ENCODE data around the gene TMEM69.
"Not testable (repeated sequence)": the region's sequence is repeated elsewhere in the genome, so short reads cannot be mapped to it uniquely, and the experiment has no call there.

The TMEM69 gene

GRCh38 chr1:45679123-45679522 is 8.9 kb upstream of the TMEM69 start:
- no peak for DNase-seq

- no peak for DNase-seq
Measured at GRCh38 chr1:45682942-45683341, 5.0 kb upstream of the TMEM69 start.

GRCh38 chr1:45684402-45684801 is 3.6 kb upstream of the TMEM69 start:
- DNase-seq = no peak

GRCh38 chr1:45685308-45686014 is 2.5 kb upstream of the TMEM69 start:
- no peak for DNase-seq

GRCh38 chr1:45686015-45686287 is 2.0 kb upstream of the TMEM69 start:
- DNase-seq = no peak

GRCh38 chr1:45686288-45687013 is 1.5 kb upstream of the TMEM69 start, which contains the start of gene GPBP1L1:
TSS of gene GPBP1L1 (minus strand) at chr1:45686533. CDS start at chr1:45659087, 27,446 bp downstream.
- peak; percentile 91 for DNase-seq

GRCh38 chr1:45687014-45687753 is 797 bp upstream of the TMEM69 start:
- peak; percentile 98 for DNase-seq

GRCh38 chr1:45693811-45694210 is 5.8 kb downstream of the TMEM69 start:
- not testable (repeated sequence) for DNase-seq

- DNase-seq = no peak
Measured at GRCh38 chr1:45694823-45695222, 6.8 kb downstream of the TMEM69 start.

GRCh38 chr1:45704637-45705036 is 16.7 kb downstream of the TMEM69 start:
- no peak for DNase-seq

GRCh38 chr1:45713711-45714110 is 25.7 kb downstream of the TMEM69 start:
- DNase-seq = no peak

GRCh38 chr1:45716700-45717099 is 28.7 kb downstream of the TMEM69 start:
- DNase-seq = no peak

GRCh38 chr1:45717386-45717785 is 29.4 kb downstream of the TMEM69 start:
- not testable (repeated sequence) for DNase-seq

GRCh38 chr1:45718289-45718688 is 30.3 kb downstream of the TMEM69 start:
- no peak for DNase-seq

- DNase-seq = no peak
Measured at GRCh38 chr1:45721207-45721606, 33.2 kb downstream of the TMEM69 start.

GRCh38 chr1:45722809-45723208 is 34.8 kb downstream of the TMEM69 start:
- no peak for DNase-seq

GRCh38 chr1:45723248-45723930 is 35.4 kb downstream of the TMEM69 start:
- no peak for DNase-seq

- DNase-seq = not testable (repeated sequence)
Measured at GRCh38 chr1:45726007-45726406, 38.0 kb downstream of the TMEM69 start.

GRCh38 chr1:45730075-45730779 is 42.2 kb downstream of the TMEM69 start:
- DNase-seq = no peak

GRCh38 chr1:45730780-45731319 is 42.9 kb downstream of the TMEM69 start:
- DNase-seq = no peak

GRCh38 chr1:45739137-45739536 is 51.2 kb downstream of the TMEM69 start:
- DNase-seq = no peak

GRCh38 chr1:45739641-45740156 is 51.7 kb downstream of the TMEM69 start:
- DNase-seq = not testable (repeated sequence)

All from DMS 273 treated with DMSO at 0.1 percent for 48 hours (cell line).